SK-N-SH treated with all-trans-retinoic acid at 6 μM for 48 hours (cell line): ENCODE results near the gene GARNL3.

Experiments
- ARNTL ChIP-seq: fragments of 450-650 bp; formaldehyde crosslinking; IDR thresholded peaks from 2 replicates; pipeline ENCODE4 v1.5.0; 2020; ENCODE audit warnings: low read depth, mild to moderate bottlenecking, moderate library complexity, borderline replicate concordance
- CREB5 ChIP-seq: fragments of 250-450 bp; sonication (Bioruptor Pico); IDR thresholded peaks from 2 replicates; pipeline ENCODE4 v1.5.1; 2020; ENCODE audit warnings: low read depth, mild to moderate bottlenecking, moderate library complexity
- CSRNP3 ChIP-seq: fragments of 250-450 bp; sonication (Bioruptor Pico); IDR thresholded peaks from 2 replicates; pipeline ENCODE4 v1.5.1; 2021; ENCODE audit warnings: mild to moderate bottlenecking, moderate library complexity
- ESRRG ChIP-seq: fragments of 250-450 bp; sonication (Bioruptor Pico); IDR thresholded peaks from 2 replicates; pipeline ENCODE4 v1.6.1; 2021; ENCODE audit warnings: mild to moderate bottlenecking
- GLIS3 ChIP-seq: fragments of 250-450 bp; sonication (Bioruptor Pico); IDR thresholded peaks from 2 replicates; pipeline ENCODE4 v1.5.0; 2020; ENCODE audit warnings: mild to moderate bottlenecking, moderate library complexity
- ISL1 ChIP-seq: fragments of 250-450 bp; sonication (Bioruptor Pico); IDR thresholded peaks from 2 replicates; pipeline ENCODE4 v2.1.2; 2022; ENCODE audit warnings: mild to moderate bottlenecking, moderate library complexity
- PATZ1 ChIP-seq: fragments of 250-450 bp; sonication (Bioruptor Pico); IDR thresholded peaks from 2 replicates; pipeline ENCODE4 v1.8.0; 2020; ENCODE audit warnings: mild to moderate bottlenecking, moderate library complexity, borderline replicate concordance
- POU6F1 ChIP-seq: fragments of 250-450 bp; sonication (Bioruptor Pico); IDR thresholded peaks from 2 replicates; pipeline ENCODE4 v1.8.0; 2021; ENCODE audit warnings: low read depth, mild to moderate bottlenecking, moderate library complexity, borderline replicate concordance
- PPARA ChIP-seq: fragments of 250-450 bp; sonication (Bioruptor Pico); IDR thresholded peaks from 2 replicates; pipeline ENCODE4 v1.5.0; 2020; ENCODE audit warnings: mild to moderate bottlenecking, borderline replicate concordance
- ZFP3 ChIP-seq: fragments of 250-450 bp; sonication (Bioruptor Pico); IDR thresholded peaks from 2 replicates; pipeline ENCODE4 v1.5.0; 2020; ENCODE audit warnings: mild to moderate bottlenecking, moderate library complexity

- TF ChIP-seq POU6F1 (CRISPR knock-in tag) (no peak), ARNTL (no peak), ZFP3 (no peak), GLIS3 (CRISPR knock-in tag) (no peak), ESRRG (CRISPR knock-in tag) (no peak), ISL1 (CRISPR knock-in tag) (no peak), PATZ1 (CRISPR knock-in tag) (no peak), CREB5 (CRISPR knock-in tag) (no peak), CSRNP3 (CRISPR knock-in tag) (no peak), PPARA (CRISPR knock-in tag) (no peak)
Measured at GRCh38 chr9:127305206-127305837, 40.7 kb downstream of the GARNL3 start.
